Hepatocyte (in vitro differentiated cells): ENCODE data around the gene STAC3. TPM values are rescaled to one million over a fixed set of nuclear protein-coding genes. Genes with fewer than 3 reads are reported as not detected.

ENCODE experiments used
- DNase-seq: peaks from one replicate; pipeline ENCODE4 v3.0.0-alpha.2; 2016; ENCODE audit warnings: low spot score
- H2AFZ ChIP-seq: fragments of 200-600 bp; sonication (generic); 2 replicates; pipeline ENCODE4 v1.6.0; 2016; ENCODE audit warnings: antibody characterized with exemption, mild to moderate bottlenecking
- H3K27ac ChIP-seq: fragments of 200-600 bp; sonication (generic); 2 replicates; pipeline ENCODE4 v1.5.1; 2016; ENCODE audit warnings: mild to moderate bottlenecking
- H3K27me3 ChIP-seq: fragments of 200-600 bp; sonication (generic); 2 replicates; pipeline ENCODE4 v1.6.1; 2016
- H3K36me3 ChIP-seq: fragments of 200-600 bp; sonication (generic); replicated peaks from 2 replicates; pipeline ENCODE4 v1.5.1; 2016; ENCODE audit warnings: low read depth; ENCODE audit not compliant: insufficient read depth
- H3K4me1 ChIP-seq: fragments of 200-600 bp; sonication (generic); 2 replicates; pipeline ENCODE4 v1.5.1; 2016; ENCODE audit warnings: mild to moderate bottlenecking, moderate library complexity; ENCODE audit not compliant: insufficient read depth
- H3K4me2 ChIP-seq: fragments of 200-600 bp; sonication (generic); 2 replicates; pipeline ENCODE4 v1.6.0; 2016
- H3K4me3 ChIP-seq: fragments of 200-600 bp; sonication (generic); 2 replicates; pipeline ENCODE4 v1.5.1; 2016; ENCODE audit warnings: mild to moderate bottlenecking
- H3K79me2 ChIP-seq: fragments of 200-600 bp; sonication (generic); 2 replicates; pipeline ENCODE4 v1.6.0; 2017; ENCODE audit warnings: mild to moderate bottlenecking
- H3K9me2 ChIP-seq: fragments of 200-600 bp; sonication (generic); replicated peaks from 2 replicates; pipeline ENCODE4 v1.6.0; 2017; ENCODE audit warnings: mild to moderate bottlenecking; ENCODE audit not compliant: insufficient read depth
- H3K9me3 ChIP-seq: fragments of 200-600 bp; sonication (generic); 2 replicates; pipeline ENCODE4 v1.5.1; 2016; ENCODE audit warnings: low read depth, mild to moderate bottlenecking
- H4K20me1 ChIP-seq: fragments of 200-600 bp; sonication (generic); 2 replicates; pipeline ENCODE4 v1.6.0; 2016; ENCODE audit warnings: mild to moderate bottlenecking; ENCODE audit not compliant: insufficient read depth, poor library complexity, severe bottlenecking
- CTCF ChIP-seq: fragments of 200-600 bp; sonication (generic); IDR thresholded peaks from 2 replicates; pipeline ENCODE4 v1.5.1; 2016; ENCODE audit warnings: antibody characterized with exemption, mild to moderate bottlenecking; ENCODE audit not compliant: poor library complexity
- EZH2 ChIP-seq: fragments of 200-600 bp; sonication (generic); IDR thresholded peaks from 2 replicates; pipeline ENCODE4 v1.6.1; 2016; ENCODE audit warnings: antibody characterized with exemption, mild to moderate bottlenecking, borderline replicate concordance
- EZH2phosphoT487 ChIP-seq: fragments of 200-600 bp; sonication (generic); IDR thresholded peaks from one replicate; pipeline ENCODE4 v1.6.1; 2018; ENCODE audit warnings: antibody characterized with exemption, mild to moderate bottlenecking, low read depth, moderate library complexity; ENCODE audit not compliant: unreplicated experiment, severe bottlenecking
- WGBS: methylation state at CpG from one replicate; pipeline ENCODE4 v1.1.6; 2016; ENCODE audit warnings: low lambda C conversion rate; ENCODE audit errors: missing lambda C conversion rate; 5-methylcytosine and 5-hydroxymethylcytosine counted together
- polyA plus RNA-seq: library from polyadenylated mRNA; unstranded; fragments of >200 nt; fragmentation: Nextera tagmentation; extraction: Ambion mirVana; gene quantifications from 2 replicates; pipeline ENCODE4 v1.2.1, GENCODE V29; 2016
- total RNA-seq: library from RNA; depleted of rRNA; stranded (reverse); fragments of >200 nt; gene quantifications from 2 replicates; pipeline ENCODE4 v1.2.3, GENCODE V29; 2014

Gene STAC3
- total and polyA plus RNA-seq, 2 experiments from 2014 or later = 0.23 to 0.83 TPM

GRCh38 chr12:57205931-57206330 lies 45.1 kb downstream of the STAC3 start:
- Histone ChIP-seq H3K4me2 (no peak overlapping the region), H3K9me2 (no peaks in the 10 kb centered on the region), H3K4me1 (no peaks in the 10 kb centered on the region), H3K79me2 (no peaks in the 10 kb centered on the region), H3K4me3 (no peak overlapping the region), H2AFZ (no peak overlapping the region), H3K27me3 (no peaks in the 10 kb centered on the region), H3K9me3 (no peaks in the 10 kb centered on the region), H3K27ac (no peak overlapping the region), H4K20me1 (no peaks in the 10 kb centered on the region), H3K36me3 (no peaks in the 10 kb centered on the region)
- DNase-seq = no peak
- 95% methylated on average over 7 of the region's 7 CpGs for WGBS
- no peak for TF ChIP-seq EZH2phosphoT487
- no peak for TF ChIP-seq EZH2
- TF ChIP-seq CTCF = no peak

DNA sequence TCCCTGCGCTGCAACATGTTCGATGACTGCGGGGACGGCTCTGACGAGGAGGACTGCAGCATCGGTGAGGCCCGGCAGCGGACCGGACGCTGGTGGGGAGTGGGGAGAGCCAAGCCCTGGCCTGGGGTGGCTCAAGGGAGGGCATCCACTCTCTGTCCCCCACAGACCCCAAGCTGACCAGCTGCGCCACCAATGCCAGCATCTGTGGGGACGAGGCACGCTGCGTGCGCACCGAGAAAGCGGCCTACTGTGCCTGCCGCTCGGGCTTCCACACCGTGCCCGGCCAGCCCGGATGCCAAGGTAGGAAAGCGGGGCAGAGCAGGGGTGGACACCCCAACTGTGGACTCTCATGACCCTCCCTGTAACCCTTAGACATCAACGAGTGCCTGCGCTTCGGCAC lies 45.8 kb downstream of the STAC3 start:
- Histone ChIP-seq H3K36me3 (no peaks in the 10 kb centered on the region), H4K20me1 (no peaks in the 10 kb centered on the region), H3K4me3 (no peak overlapping the region), H3K9me3 (no peaks in the 10 kb centered on the region), H3K9me2 (no peaks in the 10 kb centered on the region), H2AFZ (no peak overlapping the region), H3K27me3 (no peaks in the 10 kb centered on the region), H3K4me1 (no peaks in the 10 kb centered on the region), H3K4me2 (no peak overlapping the region), H3K27ac (no peak overlapping the region), H3K79me2 (no peaks in the 10 kb centered on the region)
- WGBS = 96% methylated on average over 26 of the region's 26 CpGs
- no peak for TF ChIP-seq EZH2phosphoT487
- no peak for TF ChIP-seq CTCF
- no peak for TF ChIP-seq EZH2
- no peak for DNase-seq

DNA sequence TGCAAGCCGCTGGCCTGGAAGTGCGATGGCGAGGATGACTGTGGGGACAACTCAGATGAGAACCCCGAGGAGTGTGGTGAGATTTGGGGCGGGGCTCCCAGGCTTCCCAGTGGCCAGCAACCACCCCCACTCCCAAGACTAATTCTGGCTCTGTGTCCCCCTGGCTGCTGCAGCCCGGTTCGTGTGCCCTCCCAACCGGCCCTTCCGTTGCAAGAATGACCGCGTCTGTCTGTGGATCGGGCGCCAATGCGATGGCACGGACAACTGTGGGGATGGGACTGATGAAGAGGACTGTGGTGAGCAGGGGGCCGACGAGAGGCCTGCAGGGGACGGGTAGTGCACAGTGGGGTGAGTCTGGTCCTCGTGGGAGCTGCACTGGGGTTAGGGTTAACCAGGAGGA lies 46.5 kb downstream of the STAC3 start:
- Histone ChIP-seq H3K27ac (no peak overlapping the region), H3K9me2 (no peaks in the 10 kb centered on the region), H3K36me3 (no peaks in the 10 kb centered on the region), H3K4me3 (no peak overlapping the region), H3K4me2 (no peak overlapping the region), H3K4me1 (no peaks in the 10 kb centered on the region), H4K20me1 (no peaks in the 10 kb centered on the region), H3K79me2 (no peaks in the 10 kb centered on the region), H3K9me3 (no peaks in the 10 kb centered on the region), H3K27me3 (no peaks in the 10 kb centered on the region), H2AFZ (no peak overlapping the region)
- 98% methylated on average over 19 of the region's 19 CpGs for WGBS
- DNase-seq = no peak
- TF ChIP-seq EZH2phosphoT487 = no peak
- no peak for TF ChIP-seq CTCF
- TF ChIP-seq EZH2 = no peak

DNA sequence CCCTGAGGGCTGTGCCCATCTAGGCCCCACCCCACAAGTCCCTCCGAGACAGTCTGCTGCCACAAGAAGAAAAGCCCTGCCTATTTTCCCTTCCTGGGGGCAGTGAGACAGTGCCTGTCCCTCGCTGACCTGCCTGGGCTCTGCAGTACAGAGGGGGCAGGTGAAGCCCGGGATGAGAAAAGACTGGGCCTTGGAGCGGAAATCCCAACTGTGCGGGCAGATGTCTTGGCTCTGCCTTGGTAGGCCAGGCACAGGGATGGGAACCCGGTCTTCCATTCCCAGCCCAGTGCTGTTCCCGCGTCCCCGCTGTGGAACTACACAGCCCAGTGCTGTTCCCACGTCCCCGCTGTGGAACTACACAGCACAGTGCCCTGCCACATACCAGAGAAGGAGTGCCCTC lies 47.2 kb downstream of the STAC3 start:
- no peaks in the 10 kb centered on the region for H3K9me2 ChIP-seq
- H3K36me3 ChIP-seq = no peaks in the 10 kb centered on the region
- H3K4me1 ChIP-seq = no peaks in the 10 kb centered on the region
- H3K27me3 ChIP-seq = no peaks in the 10 kb centered on the region
- no peak overlapping the region for H3K4me3 ChIP-seq
- no peak overlapping the region for H3K4me2 ChIP-seq
- WGBS = 95% methylated on average over 11 of the region's 11 CpGs
- H3K9me3 ChIP-seq = no peaks in the 10 kb centered on the region
- H4K20me1 ChIP-seq = no peaks in the 10 kb centered on the region
- H3K79me2 ChIP-seq = no peaks in the 10 kb centered on the region
- no peak for DNase-seq
- no peak overlapping the region for H3K27ac ChIP-seq
- TF ChIP-seq EZH2 = no peak
- TF ChIP-seq EZH2phosphoT487 = no peak
- no peak for TF ChIP-seq CTCF
- H2AFZ ChIP-seq = no peak overlapping the region
